GM19372 (cell line): ENCODE measurements around the gene UNC119B.

Source experiments
- ATAC-seq: cut with Tn5 transposase; IDR thresholded peaks from one replicate; pipeline ENCODE4 v1.9.1; 2021; ENCODE audit warnings: mild to moderate bottlenecking, low read depth, moderate library complexity; ENCODE audit not compliant: unreplicated experiment

The UNC119B gene

DNA sequence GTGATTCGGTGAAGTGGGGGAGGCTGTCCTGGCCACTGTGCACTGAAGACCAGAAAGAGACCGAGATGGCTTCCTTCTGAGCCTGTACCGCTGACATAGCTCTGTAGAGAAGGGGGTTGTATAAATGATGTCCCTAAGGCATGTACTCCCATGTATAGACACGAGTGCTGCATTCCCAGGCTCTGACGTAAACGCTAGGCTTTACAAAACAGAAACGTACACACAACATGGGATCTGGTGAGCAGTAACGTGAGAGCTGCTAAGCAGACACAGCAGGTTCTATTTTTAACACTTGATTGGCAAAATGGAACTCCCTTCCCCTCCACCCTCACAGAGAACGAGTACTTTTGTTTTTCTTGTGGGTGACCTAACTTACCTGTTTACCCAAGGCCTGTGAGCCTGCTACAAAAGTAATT, 51.3 kb downstream of the UNC119B start:
- no peak for ATAC-seq

DNA sequence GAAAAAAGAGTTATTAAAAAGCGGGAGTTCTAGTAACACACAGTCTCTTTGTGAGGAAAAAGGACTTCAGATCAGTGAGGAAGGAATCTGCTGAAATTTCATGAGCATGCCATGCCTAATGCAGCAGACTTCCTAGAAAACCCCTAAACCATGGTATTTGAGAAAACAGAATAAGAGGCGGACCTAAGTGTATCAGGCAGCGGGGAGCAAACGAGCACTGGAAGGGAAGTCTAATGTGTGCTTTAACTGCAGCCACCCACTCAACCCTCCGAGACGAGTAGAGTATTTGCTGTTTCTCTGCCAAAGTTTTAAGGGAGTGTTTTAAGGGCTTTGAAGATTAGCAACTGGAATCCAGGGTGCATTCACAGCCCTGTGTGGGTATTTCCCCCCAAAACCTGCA, 51.8 kb downstream of the UNC119B start:
- ATAC-seq, result no peak

DNA sequence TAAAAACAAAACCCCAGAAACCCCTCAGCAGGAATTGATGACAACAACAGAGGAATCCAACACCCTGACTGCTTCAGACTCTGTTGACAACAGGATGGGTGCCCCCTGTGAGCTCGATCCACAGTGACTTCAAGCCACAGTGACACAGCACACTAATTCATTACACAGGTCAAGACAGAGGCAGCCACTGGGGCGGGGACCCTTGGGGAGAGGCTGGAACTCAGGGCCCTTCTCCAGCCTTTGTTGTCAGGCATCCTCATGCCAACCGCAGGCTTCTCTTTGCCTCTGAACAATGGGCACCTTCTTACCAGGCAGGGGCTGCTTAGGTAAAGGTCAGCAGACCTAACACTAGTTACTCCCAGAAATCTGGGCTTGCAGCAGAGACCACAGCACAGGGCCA, 53.0 kb downstream of the UNC119B start:
- ATAC-seq, result no peak

DNA sequence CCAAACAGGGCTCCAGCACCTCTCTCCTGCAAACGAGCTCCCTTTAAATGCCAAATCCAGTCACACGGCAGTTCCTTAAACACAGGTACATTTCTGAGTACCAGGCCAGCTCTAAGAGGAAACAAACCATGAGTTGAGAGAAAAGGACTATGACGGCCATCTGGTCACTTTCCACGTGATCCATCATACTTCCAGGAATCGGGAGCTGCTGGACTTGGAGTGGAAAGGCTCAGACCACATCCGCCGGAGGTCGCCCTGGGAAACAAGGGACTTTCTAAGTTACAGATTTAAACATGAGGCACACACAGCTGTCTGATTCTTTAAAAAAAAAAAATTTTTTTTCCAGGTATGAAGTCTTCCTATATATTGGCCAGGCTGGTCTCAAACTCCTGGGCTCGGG, 54.6 kb downstream of the UNC119B start:
- ATAC-seq, result no peak

DNA sequence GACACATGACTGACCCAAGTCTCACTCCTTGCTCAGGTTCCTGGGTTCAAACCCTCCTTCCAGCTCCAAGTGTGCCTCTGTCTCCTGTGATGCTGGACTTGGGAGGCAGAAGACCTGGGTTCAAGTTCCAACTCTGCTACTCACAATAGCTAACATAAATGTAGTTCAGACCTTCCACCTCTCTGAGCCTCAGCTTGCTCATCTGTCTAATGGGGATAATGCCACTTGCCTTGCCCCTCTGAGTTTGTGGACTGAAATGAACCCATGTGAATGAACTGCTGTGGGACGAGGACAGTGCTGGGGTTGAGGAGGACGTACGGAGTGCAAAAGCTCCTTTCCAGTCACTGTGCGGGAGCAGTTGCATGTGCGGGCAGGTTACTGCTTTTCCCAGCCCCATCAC, 56.3 kb downstream of the UNC119B start:
- ATAC-seq, result no peak

DNA sequence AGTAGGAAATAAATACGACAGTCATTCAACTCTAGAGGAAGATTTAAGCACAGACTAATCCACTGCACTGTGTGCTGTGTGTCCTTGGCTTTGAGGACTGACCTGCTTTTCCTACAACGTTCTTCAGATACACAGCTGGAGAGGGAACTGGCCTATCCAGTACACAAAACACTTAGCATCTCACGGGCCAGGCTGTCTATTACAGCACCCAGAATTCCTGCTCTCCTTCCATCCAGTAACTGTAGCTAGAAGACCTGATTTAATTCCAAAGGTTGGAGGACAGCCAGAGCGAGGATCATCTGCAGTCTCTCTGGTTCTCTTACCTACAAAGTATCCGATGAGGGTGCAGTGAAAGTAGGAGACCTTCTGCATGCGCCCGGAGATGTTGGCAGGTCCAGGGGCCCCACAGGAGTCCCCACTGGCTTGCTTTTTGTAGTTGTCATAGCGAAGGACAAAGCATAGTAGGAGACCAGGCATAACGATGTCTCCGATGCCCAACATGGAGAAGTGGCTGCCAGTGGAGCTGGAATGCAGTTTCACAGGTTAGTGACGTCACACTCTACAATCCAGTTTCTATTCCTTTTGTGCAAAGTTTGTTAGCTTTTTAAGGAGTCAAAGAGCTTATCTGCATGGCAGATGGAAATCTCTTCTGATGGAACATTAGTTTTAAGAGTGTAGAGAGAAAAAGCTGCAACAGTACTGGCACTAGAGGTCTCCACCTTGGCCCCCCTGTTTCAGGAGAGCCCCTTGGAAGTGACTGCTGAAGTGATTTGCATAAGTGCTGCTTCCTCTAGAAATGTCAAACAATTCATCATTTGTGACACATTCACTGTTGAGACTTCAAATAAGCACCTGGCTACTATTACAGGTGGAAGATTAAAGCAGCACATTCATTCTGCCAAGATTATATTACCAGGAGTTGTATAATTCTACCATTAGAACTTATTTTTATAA, 57.1 kb downstream of the UNC119B start:
- no peak for ATAC-seq

DNA sequence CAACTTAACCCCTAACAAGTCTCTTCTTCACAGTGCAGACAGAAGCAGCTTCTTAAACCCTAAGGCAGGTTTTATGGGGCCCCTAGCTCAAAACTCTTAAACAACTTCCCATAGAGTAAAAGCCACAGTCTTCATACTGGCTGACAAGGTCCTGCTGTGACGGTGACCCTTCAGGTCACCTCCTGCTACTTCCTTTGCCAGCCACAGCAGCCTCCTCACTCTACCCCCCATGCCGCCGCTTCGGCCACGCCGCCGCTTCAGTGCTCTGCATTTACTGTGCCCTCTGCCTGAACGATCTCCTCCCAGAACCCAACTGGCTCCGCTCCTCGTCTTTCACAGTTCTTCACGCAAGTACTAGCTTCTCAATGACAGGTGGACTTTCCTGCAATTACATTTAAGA, 60.8 kb downstream of the UNC119B start:
- ATAC-seq, result no peak
